ENCODE data around the gene STK40.
A peak's percentile ranks its signal among the peaks of the same experiment; 100 is the strongest.

Gene STK40

DNA sequence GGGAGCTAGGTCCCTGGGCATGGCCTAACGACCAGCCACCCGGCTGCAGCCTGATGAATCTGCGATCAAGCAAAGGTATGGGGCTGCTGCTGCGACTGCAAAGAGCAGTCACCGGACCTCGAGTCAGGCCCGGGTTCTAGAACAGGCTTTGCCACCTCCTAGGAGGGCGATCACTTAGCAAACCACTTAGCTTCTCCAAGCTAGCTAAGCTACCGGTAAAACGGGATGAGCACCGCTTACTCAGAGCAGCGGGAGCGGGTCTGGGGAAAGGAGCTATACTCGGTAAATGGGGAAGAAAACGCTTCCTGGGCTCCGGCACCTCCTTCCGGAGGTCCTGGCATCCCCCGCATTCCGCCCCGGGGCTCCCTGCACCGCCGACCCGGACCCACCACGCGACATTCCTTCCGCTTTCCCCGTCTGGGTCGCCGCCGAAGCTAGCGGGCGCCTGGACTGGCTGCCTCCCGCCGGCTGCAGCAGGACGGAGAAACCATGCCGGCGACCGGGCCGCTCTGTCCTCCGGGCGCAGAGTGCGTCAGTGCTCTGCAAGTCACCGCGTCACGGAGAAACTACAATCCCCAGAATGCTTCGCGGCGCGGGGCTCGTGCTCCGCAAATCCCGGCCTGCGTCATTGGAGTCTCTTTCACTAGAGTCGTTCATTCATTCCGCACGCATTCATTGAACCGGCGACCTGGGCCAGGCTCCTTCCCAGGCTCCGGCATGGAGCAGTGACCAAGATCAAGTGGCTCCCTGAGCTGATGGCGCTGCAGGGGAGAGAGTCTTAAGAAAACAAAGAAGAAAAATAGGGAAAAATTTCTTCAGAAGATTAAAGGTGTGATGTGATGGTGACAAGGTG is 11.9 kb upstream of the STK40 start, which contains the start of gene LSM10:
Gene LSM10, minus strand, starts transcription at position 531 of the 853 bp plus-strand sequence. CDS start 3,779 bp downstream, outside the sequence.
- peak; percentile 18 for FAIRE-seq

DNA sequence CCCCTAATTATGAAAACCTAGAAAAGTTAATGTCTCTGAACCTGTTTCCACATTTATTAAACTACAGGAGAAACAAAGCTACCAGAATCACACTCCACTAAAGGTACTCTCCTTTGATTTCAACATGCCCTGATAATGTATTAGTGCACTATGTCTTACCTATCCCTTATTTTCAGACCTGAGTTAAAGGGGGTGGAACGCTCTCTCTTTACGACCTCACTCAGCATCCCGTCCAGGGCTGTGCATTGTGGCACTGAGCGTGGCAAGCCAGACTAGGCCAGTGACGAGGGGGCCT is 11.3 kb upstream of the STK40 start:
- no peak for FAIRE-seq

DNA sequence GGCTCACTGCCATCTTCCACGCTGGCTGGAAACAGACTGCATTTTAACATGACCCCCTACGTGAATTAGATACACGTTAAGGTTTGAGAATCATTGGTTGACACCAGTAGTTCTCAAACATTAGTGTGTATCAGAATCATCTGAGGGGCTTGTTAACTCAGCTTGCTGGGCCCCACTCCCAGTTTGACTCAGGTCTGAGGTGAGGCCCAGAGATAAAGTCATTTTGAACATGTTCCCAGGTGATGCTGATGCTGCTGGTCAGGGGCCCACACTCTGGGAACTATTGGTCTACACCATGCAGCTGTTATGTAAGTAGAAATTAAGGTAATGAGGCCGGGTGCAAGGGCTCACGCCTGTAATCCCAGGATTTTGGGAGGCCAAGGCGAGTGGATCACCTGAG is 10.6 kb upstream of the STK40 start:
- FAIRE-seq = no peak

DNA sequence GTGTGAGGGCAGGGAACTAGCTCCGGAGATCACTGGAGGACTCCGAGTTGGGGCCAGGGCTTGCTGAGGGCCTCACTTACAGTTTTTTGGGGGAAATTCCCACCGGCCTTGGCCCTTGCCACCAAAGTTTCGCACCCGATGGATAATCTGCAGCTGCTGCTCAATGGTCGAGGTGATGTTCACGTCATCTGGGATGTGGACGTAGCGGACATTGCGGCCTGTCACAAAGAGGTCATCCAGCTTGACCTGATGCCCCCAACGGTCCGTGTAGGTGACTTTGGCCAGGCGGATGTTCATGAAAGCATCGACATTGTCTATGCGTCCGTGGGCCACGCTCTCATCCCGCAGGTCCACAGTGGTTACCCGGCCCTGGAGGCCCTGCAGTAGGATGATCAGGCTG is 8.0 kb upstream of the STK40 start:
- FAIRE-seq = no peak

DNA sequence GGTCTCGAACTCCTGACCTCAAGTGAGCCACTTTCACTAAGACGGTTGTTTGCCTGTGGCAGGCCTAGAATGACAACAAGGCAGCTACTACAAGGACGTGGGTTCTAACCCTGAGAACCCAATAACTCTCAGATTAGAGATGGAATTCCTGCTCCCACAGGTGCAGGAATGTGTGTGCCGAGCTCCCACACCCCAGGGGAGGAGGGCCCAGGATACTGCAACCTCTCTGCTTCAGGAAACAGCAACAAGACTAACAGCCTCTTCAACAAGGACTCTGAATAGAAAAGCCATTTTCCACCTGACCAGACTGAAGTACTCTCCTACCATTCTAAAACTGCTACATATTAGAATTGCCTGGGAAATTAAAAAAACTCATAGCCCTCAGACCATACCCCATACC is 7.1 kb upstream of the STK40 start:
- no peak for FAIRE-seq

DNA sequence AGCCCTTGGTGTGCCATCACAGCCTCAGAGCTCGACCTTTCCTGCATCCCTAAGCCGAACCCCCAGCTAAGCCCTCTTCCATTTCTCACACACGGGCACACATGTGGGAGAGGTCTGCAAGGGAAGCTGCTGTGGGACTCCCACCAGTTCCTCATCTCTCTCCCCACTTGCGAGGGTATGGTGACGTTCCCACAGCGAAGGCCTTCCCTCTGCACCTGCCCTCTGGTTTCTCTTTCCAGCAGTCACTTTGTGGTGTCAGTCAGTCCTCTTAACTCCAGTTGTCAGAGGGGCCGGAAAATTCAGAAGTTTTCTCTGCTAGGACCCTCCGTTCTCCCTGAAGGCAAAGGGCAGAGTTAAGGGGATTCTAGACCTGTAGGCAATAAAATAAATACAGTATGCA is 5.5 kb upstream of the STK40 start:
- no peak for FAIRE-seq

DNA sequence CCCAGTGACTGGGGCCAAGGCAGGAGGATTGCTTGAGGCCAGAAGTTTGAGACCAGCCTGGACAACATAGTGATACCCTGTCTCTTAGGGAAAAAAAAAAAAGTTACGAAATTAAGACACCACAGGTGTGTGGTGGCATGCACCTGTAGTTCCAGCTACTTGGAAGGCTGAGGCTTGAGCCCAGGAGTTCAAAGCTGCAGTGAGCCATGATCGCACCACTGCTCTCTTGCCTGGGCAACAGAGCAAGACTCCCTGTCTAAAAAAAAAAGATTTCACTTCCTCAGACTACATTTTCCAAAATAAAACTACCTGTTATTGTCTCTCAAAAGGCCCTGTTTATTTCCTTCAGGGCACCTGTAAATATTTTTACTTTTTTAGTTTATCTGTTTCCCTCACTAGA is 4.7 kb upstream of the STK40 start:
- no peak for FAIRE-seq

DNA sequence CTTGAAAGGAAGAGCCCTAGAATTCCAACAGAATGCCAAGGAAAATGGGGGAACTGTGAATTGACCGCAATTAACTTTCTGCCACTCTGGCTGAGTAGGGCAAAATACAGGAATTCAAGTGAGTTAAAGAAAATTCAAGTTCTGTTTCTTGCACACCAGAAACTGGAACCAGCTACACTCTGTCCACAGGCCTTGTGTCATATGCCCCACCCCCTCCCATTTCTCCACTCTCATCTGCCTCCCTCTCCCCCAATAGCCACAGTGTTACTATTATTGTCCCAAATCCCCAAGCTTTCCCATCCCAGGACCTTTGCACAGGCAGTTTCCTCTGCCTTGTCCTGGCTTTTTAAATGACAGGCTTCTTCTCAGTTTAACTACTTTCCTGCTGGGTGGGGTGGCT is 4.3 kb upstream of the STK40 start:
- FAIRE-seq = no peak

DNA sequence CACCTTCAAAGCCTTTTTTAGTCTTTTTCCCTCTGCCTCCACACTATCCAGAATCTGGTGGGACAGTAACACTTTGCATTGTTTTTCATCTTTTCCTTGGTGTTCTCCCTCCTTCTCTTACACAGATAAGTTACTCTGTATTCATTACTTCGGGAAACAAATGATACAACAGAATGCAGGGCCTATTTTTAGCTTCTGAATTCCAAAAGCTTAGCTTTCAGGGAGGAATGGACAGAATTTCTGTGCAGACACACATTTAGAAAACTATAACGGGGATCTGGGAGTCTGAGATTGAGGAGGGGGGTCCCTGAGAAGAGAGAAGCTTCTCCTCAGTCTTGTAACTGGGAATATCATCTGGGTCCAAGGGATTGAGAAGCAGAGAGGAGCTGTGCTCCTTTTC is 3.5 kb upstream of the STK40 start:
- FAIRE-seq = no peak

DNA sequence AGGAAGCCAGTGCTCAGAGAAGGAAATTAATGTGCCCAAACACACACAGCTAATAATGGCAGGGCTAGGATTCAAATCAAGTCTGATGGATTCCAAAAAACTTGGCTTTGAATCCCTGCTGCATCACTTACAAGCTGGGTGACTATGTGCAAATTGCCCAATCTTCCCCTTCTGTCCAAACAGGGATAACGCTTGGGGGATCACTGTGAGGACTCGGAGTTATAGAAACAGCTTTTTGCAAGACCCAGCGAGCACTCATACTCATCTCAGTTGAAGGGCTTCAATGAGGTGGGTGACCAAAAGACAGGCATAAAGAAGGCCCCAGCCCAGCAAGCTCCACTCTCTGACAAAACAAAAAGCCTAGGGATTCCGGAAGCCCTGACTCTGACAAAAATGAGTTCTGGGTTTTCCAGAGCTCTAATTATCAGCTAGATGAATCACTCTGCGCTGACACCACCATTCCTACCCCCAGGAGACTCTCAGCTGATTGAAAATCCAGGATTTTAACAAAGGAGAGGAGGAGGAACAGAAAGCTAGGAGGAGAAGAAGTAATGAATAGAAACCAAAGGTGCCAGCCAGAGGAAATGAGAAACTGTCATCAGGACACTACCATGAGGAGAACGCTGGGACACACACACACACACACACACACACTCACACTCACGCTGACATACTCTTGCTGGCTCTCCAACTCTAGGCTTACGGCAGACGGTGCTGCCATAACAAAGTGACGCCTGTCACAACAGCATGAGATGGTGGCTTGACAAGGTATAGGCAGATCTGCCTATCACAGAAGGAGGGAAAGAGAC is 1.6 kb upstream of the STK40 start:
- no peak for FAIRE-seq

DNA sequence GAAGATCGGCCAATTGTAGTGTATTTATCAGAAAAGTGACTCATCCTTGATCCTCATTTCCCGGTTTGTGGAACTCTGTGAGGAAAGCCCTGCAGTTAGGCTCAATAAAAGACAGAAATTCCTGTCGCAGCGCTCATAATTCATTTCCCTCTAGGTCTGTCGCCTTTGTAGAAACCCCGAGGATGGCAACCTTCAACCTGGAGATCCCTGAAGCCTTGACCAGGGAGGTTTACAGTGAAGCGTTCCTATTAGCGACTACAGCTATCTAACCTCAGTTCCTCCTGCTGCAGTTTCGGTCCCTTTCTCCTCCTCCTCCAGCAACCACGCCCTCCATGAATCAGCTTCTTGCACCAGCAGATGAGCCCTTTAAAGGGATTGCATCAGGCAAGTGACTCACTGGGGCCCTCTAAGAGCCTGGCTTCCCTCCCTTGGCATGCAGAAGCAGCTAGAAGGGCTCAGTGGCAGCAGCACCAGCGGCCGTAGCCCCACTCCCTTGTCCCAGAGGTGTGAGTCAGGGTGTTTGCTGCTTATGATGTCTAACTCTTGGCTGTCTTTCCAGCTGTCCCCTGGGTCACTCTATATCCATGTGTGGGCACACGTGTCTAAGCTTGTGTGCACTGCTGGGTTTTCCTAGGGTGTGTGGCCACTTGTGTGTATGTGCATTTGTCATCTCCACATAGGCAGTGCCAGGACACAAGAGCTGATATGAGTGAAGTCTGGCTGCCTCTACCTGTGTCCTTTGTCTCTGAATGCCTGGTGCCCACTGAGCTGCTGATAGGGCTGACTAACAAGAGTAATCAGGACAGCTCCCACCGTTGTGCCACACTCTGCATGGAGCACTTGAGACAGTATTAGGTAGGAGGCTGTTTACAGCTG is 779 bp upstream of the STK40 start:
- FAIRE-seq = no peak

DNA sequence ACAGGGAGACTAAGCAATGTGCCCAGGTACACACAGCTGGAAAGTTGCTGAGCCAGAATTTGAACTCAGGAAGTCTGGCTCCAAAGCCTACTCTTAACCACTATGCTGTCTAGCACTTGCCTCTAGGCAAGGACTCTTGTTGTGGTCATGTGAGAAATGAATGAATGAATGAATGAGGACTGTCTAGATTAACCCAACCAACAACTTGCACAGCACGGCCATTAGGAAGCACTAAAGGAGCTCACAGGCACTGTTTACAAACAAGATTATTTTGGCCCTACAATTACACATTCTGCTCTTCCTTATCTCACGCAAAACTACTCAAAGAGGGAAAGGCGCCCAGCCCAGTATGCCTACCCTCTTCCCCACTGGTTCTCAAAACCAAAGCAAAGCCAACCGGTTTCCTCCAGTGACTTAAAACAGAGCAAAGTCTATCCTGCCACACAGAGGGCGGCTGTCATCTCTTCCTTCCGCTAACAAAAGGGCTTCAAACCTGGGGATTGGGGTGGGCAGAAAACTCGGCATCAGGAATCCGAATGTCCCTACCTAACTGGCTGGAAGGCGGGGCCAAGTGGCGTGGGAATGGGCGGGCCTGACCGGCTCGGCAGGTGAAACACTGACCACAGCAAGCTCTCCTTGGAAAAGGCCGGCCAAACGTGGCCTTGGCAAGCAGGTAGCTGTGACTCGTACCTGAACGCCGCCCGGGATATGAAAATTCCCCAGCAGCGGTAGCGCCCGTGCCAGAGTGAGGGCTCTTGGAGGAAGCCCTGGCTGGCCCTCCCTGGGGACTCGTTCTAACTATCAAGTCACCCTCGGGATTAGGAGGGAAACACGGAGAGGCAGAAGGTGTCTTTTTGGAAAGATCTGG is 948 bp downstream of the STK40 start:
- FAIRE-seq = no peak

DNA sequence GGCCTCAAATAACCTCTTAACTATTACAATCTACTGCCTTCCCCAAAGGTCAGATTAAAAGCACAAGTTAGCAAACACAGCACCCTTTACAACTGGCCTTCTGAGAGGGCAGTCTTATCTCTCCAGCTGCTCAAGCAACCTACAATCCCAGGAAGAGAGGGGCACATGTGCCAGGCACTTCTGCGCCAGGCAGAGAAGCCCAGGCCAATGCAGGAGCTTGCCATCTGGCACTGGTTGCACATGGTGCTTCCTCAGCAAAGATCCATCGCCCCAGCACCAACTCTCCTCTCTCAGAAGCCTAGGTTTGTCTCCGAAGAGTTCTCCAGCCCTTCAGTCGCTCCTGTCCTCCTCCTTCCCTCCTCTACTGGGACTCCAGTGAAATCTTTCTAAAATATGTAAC is 2.5 kb downstream of the STK40 start:
- FAIRE-seq = no peak

DNA sequence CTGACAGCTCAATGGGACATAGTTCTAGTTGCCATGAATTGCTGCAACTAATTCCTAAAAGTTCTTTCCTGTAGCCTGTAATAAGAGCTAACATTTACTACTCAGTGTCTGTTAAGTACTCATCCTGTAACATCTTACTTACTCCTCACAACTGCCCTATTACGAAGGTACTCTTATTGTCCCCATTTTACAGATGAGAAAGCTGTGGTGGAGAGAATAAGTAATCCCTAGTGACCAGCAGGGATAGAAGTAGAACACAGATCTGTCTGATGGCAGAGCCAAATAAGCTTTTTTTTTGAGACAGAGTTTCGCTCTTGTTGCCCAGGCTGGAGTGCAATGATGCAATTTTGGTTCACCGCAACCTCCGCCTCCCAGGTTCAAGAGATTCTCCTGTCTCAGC is 3.1 kb downstream of the STK40 start:
- no peak for FAIRE-seq

DNA sequence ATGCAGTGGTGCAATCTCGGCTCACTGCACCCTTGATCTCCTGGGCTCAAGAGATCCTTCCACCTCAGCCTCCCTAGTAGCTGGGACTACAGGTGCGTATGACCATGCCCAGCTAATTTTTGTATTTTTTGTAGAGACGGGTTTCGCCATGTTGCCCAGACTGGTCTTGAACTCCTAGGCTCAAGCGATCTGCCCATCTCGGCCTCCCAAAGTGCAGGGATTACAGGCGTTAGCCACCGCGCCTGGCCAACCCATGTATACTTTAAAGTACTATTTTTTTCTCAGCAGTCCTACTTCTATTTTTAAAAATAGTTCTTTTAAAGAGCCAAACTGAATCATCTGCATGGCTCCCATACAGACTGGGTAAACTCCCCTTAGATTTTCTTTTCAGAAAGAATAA is 3.5 kb downstream of the STK40 start:
- FAIRE-seq = no peak

DNA sequence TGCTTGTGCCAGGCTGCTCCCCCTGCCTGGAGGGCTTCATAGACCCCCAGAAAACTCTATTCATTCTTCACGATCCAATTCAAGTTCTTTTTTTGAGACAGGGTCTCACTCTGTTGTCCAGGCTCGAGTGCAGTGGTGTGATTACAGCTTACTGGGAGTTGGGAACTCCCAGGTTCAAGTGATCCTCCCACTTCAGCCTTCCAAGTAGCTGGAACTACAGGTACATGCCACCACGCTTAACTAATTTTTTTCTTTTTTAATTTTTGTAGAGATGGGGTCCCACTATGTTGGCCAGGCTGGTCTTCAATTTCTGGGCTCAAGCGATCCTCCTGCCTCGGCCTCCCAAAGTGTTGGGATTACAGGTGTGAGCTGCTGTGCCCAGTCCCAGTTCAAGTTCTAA is 4.3 kb downstream of the STK40 start:
- FAIRE-seq = no peak

DNA sequence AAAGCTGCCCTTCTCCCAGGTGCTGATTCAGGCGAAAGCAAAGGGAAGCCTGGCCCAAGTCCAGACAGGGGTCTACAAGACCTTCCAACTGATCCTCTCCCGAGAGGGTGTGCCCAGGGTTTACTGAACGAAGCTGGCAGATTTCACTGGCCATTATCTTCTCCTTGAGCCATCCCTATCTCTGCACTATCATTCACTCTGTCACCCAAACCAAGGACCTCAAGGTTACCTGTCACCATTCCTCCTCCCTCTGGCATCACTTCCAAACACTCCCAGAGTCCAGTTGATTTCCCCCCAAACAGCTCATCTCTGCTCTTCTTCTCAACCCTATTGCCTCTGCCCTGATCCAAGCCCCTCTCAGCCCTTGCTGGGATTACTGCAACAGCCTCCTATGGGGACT is 4.9 kb downstream of the STK40 start:
- no peak for FAIRE-seq

DNA sequence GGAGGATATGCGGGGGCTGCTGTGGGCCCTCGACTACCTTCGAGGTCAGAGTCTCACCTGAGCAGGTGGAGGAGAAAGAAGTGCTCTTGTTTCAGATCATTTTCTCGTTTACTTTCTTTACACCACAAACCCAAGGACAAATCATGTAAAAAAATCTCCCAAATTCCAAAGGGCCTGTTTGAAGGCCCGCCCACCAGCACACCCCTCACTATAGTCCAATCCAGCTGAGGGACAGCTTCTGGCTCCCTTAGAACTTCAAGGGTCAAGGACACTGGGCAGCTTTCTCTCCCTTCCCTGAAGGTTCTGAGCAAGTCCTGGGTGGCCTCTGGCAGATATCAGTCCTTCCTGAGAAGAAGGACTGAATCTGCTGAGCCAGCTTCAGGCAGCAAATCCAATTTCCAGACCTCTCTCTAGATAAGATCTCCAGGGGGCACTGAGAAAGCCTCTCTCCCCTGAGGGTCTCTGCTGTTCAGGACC is 5.5 kb downstream of the STK40 start:
- FAIRE-seq = no peak

DNA sequence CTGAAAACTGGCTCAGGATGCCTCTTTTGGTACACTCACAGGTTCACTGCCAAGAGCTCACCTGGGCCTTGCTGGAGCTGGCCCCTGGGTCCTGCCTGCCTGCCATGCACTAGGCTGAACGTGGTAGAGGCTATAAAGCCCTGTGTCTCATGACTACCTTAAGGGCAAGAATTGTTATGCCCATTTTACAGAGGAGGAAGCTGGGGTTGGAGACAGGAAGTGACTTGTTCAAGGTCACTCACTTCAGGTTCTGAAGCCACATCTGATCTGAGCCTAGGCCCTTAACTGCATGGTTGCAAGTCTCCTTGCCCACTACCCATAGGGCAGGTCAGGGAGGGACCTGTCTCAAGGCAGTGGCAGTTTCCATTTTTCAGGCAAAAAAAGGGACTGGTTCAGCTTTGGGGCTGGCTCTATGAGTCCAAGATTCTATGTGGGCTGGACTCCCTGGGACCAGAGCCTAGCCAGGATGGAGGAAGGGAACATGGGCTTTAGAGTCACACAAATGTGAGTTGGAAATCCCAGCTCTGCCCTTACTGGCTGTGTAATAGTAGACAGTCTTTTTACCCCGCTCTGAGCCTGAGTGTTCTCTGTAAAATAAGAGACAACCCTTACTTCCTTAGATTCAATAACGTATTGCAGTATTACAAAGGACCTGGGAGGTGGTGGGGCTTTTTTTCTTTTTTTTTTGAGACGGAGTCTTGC is 7.8 kb downstream of the STK40 start:
- no peak for FAIRE-seq

DNA sequence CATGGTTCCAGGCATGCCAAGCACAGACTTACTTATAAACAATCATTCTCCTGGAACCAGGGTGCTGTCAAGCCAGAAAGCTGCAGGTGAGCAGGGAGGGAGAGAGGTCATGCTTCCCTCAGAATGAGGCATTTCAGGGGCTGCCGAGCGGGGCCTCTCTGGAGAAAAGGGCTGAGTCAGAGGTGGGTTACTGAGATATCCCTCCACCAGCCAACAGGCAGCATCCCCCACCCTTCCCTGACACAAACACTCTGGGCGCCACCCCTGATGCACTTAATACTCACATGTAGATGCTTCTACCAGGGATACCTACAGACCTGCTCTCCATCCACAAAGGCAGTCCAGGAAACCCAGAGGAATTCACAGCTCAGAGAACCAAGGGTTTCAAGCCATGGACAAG is 13.1 kb downstream of the STK40 start:
- FAIRE-seq = no peak

DNA sequence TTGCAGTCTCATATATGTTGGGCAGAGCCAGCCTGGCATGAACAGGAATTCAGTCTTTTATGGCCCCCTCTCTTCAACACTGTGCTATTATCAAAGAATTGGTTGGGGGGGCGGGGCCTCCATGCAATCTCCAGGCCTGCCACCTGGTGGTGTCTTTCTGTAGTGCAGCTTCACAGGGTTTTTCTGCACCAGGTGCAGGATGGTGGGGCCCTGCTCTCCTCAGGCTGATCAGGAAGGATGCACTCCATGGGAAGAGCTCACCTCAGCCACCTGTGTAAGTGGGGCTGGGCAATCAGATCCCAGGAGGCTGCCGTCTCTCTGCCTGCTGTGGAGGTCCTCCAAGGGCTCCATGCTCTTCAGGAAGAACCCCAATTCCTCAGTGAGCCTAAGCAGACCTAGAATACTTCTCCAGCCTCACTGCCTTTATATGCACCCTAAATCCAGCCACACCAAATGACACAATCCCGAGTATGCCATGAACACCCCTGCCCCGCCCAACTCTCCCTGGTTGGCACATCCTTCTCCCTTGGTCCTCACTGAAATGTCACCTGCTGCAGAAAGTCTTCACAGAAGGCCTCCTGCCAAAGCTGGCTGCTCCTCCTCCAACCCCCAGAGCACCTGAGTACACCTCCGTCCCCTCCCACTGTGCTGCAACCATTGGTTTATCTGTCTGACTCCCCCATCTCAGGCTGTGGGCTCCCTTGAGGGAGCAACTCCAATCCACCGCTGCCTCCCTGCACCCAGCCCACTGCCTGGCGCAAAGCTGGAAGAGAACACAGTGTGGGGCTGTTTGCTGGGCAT is 16.5 kb downstream of the STK40 start:
- no peak for FAIRE-seq

Data from endometrium (tissue), 2 donors.